Measurements from ENCODE around the gene APCDD1L. TPM values are rescaled to one million over a fixed set of nuclear protein-coding genes. Genes with fewer than 3 reads are reported as not detected.
"Not testable (repeated sequence)": the region's sequence is repeated elsewhere in the genome, so short reads cannot be mapped to it uniquely, and the experiment has no call there.

Gene APCDD1L
- total RNA-seq, 1 experiment from 2014 or later: 2.8 TPM

- DNase-seq (ENCODE audit: low read depth): no peak
Measured at GRCh38 chr20:58416057-58416456, 99.1 kb downstream of the APCDD1L start.

GRCh38 chr20:58414786-58415185, 100.4 kb downstream of the APCDD1L start:
- not testable (repeated sequence) for DNase-seq (ENCODE audit: low read depth)

GRCh38 chr20:58414216-58414615, 101.0 kb downstream of the APCDD1L start:
- DNase-seq (ENCODE audit: low read depth): not testable (repeated sequence)

Other genes with a start within 250 kb of the APCDD1L start
- gene RAB22A, start 205.7 kb downstream of the APCDD1L start, total RNA-seq (2014; rRNA removed; shearing (Covaris generic)): 12.0 and 13.8 TPM in 2 replicates
- gene VAPB, start 126.2 kb downstream of the APCDD1L start, total RNA-seq (2014; rRNA removed; shearing (Covaris generic)): 6.7 and 10.9 TPM in 2 replicates
- 12.1 and 16.0 TPM in 2 replicates for gene STX16, start 135.9 kb upstream of the APCDD1L start, total RNA-seq (2014; rRNA removed; shearing (Covaris generic))
- gene NPEPL1, start 177.4 kb upstream of the APCDD1L start, total RNA-seq (2014; rRNA removed; shearing (Covaris generic)): 3.9 and 6.8 TPM in 2 replicates